ENCODE results near the gene CRADD. TPM values are rescaled to one million over a fixed set of nuclear protein-coding genes. Genes with fewer than 3 reads are reported as not detected.

Gene CRADD
- total and polyA plus RNA-seq, 2 donors (not counting 1 experiment from before 2014, with no cell fraction given): 5.8 to 15.1 TPM

DNA sequence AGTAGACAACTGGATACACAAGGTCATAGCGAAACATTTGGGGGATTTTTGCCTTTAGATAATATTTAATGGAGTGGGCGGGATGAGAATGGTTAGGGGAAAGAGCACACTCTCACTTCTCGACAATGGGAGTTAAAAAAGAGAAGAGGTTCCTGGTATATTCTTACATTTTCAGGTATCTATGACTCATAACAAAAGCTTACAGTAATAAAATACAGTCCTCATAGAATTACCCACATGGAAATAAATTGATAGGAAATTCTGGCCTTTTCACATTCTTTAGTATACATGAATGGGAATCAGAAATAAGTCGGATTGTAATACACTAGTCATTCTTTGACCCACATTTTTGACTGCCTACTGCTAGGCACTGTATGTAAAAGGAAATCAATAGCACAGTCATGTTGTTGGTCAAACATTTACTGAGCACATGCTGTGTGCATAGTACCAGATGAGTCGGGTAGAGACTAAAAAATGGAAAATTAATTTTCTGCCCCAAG, 8.2 kb upstream of the CRADD start:
- Mint-ChIP-seq H3K27me3 (peaks cover 7% of the 10 kb centered on the region), H3K9me3 (ENCODE audit: insufficient read depth) (no peaks in the 10 kb centered on the region), H3K4me1 (no peaks in the 10 kb centered on the region), H3K27ac (no peak overlapping the region), H3K4me3 (no peak overlapping the region)
- Histone ChIP-seq H3K9ac (ENCODE audit: low read length) (no peak overlapping the region), H3K4me2 (replicated peaks; ENCODE audit: low read depth, low read length, poor library complexity, severe bottlenecking) (no peak overlapping the region), H3K4me3 (ENCODE audit: control extremely low read depth in 1 of 5, extremely low read depth in 1 of 5, insufficient read depth in 1 of 5, low read depth in 2 of 5, low read length in 4 of 5) (no peak overlapping the region), H3K27ac (ENCODE audit: low read length in 2 of 2) (no peak overlapping the region), H3K79me2 (ENCODE audit: control insufficient read depth, insufficient read depth, low read length) (no peaks in the 10 kb centered on the region), H4K20me1 (ENCODE audit: control insufficient read depth, insufficient read depth, low read length, poor library complexity, severe bottlenecking) (no peaks in the 10 kb centered on the region), H3K4me1 (ENCODE audit: control insufficient read depth in 2 of 2, insufficient read depth in 2 of 2, low read length in 2 of 2) (no peaks in the 10 kb centered on the region), H3K9me3 (ENCODE audit: control extremely low read depth in 1 of 3, control insufficient read depth in 2 of 3, insufficient read depth in 1 of 3, low read length in 2 of 3) (no peaks in the 10 kb centered on the region), H3K36me3 (replicated peaks in 1 of 2; ENCODE audit: control extremely low read depth in 1 of 2, control insufficient read depth in 1 of 2, extremely low read depth in 1 of 2, insufficient read depth in 2 of 2, low read length in 1 of 2) (no peaks in the 10 kb centered on the region), H3K27me3 (replicated peaks in 1 of 4; ENCODE audit: control extremely low read depth in 1 of 4, control insufficient read depth in 3 of 4, insufficient read depth in 4 of 4, low read length in 3 of 4) (peaks cover 0 to 2% (median 0%) of the 10 kb centered on the region in 4 experiments), H2AFZ (ENCODE audit: insufficient read depth, low read depth, low read length, poor library complexity, severe bottlenecking) (no peak overlapping the region)
- ChIA-PET CTCF (no interaction called here), POLR2A (no interaction called here)
- intact Hi-C loops (cut with micrococcal nuclease): no loop called here
- ATAC-seq (ENCODE audit: low read depth): no peak
- TF ChIP-seq EZH2 (IDR thresholded peaks at IDR 0.05; ENCODE audit: borderline replicate concordance, insufficient read depth, low read depth, low read length, poor library complexity, severe bottlenecking): no peak
- TF ChIP-seq, protein P1, sequence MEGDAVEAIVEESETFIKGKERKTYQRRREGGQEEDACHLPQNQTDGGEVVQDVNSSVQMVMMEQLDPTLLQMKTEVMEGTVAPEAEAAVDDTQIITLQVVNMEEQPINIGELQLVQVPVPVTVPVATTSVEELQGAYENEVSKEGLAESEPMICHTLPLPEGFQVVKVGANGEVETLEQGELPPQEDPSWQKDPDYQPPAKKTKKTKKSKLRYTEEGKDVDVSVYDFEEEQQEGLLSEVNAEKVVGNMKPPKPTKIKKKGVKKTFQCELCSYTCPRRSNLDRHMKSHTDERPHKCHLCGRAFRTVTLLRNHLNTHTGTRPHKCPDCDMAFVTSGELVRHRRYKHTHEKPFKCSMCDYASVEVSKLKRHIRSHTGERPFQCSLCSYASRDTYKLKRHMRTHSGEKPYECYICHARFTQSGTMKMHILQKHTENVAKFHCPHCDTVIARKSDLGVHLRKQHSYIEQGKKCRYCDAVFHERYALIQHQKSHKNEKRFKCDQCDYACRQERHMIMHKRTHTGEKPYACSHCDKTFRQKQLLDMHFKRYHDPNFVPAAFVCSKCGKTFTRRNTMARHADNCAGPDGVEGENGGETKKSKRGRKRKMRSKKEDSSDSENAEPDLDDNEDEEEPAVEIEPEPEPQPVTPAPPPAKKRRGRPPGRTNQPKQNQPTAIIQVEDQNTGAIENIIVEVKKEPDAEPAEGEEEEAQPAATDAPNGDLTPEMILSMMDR (IDR thresholded peaks at IDR 0.05): no peak
- WGBS (ENCODE audit: insufficient coverage): 67% methylated on average over 1 of the region's 5 CpGs
- no peak for DNase-seq

DNA sequence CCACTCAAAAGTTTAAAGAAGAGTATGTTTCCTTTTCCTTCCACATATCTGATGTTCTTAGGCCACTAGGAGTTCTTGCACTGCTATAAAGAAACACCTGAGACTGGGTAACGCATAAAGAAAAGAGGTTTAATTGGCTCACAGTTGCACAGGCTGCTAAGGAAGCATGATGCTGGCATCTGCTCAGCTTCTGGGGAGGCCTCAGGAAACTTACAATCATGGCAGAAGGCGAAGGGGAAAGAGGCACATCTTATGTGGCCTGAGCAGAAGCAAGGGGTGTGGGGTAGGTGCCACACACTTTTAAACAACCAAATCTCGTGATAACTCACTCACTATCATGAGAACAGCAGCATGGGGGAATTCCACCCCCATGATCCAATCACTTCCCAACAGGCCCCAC, 7.7 kb upstream of the CRADD start:
- H3K9me3 ChIP-seq (ENCODE audit: control extremely low read depth in 1 of 3, control insufficient read depth in 2 of 3, insufficient read depth in 1 of 3, low read length in 2 of 3): no peaks in the 10 kb centered on the region
- H3K27ac ChIP-seq (ENCODE audit: low read length in 2 of 2): no peak overlapping the region
- ChIA-PET POLR2A (no interaction called here), CTCF (no interaction called here)
- H3K9ac ChIP-seq (ENCODE audit: low read length): no peak overlapping the region
- intact Hi-C loops (cut with micrococcal nuclease): no loop called here
- Mint-ChIP-seq H3K4me1 (no peaks in the 10 kb centered on the region), H3K4me3 (no peak overlapping the region), H3K27ac (no peak overlapping the region), H3K9me3 (ENCODE audit: insufficient read depth) (no peaks in the 10 kb centered on the region), H3K27me3 (peaks cover 12% of the 10 kb centered on the region)
- no peak for DNase-seq
- no peak overlapping the region for H3K4me2 ChIP-seq (replicated peaks; ENCODE audit: low read depth, low read length, poor library complexity, severe bottlenecking)
- no peaks in the 10 kb centered on the region for H3K36me3 ChIP-seq (replicated peaks in 1 of 2; ENCODE audit: control extremely low read depth in 1 of 2, control insufficient read depth in 1 of 2, extremely low read depth in 1 of 2, insufficient read depth in 2 of 2, low read length in 1 of 2)
- H2AFZ ChIP-seq (ENCODE audit: insufficient read depth, low read depth, low read length, poor library complexity, severe bottlenecking): no peak overlapping the region
- no peak for TF ChIP-seq EZH2 (IDR thresholded peaks at IDR 0.05; ENCODE audit: borderline replicate concordance, insufficient read depth, low read depth, low read length, poor library complexity, severe bottlenecking)
- TF ChIP-seq, protein P1 (IDR thresholded peaks at IDR 0.05): no peak
- no peaks in the 10 kb centered on the region for H3K4me1 ChIP-seq (ENCODE audit: control insufficient read depth in 2 of 2, insufficient read depth in 2 of 2, low read length in 2 of 2)
- no peak for ATAC-seq (ENCODE audit: low read depth)
- 82% methylated on average over 1 of the region's 3 CpGs for WGBS (ENCODE audit: insufficient coverage)
- H4K20me1 ChIP-seq (ENCODE audit: control insufficient read depth, insufficient read depth, low read length, poor library complexity, severe bottlenecking): no peaks in the 10 kb centered on the region
- no peak overlapping the region for H3K4me3 ChIP-seq (ENCODE audit: control extremely low read depth in 1 of 5, extremely low read depth in 1 of 5, insufficient read depth in 1 of 5, low read depth in 2 of 5, low read length in 4 of 5)
- H3K27me3 ChIP-seq (replicated peaks in 1 of 4; ENCODE audit: control extremely low read depth in 1 of 4, control insufficient read depth in 3 of 4, insufficient read depth in 4 of 4, low read length in 3 of 4): peaks cover 0 to 5% (median 0%) of the 10 kb centered on the region in 4 experiments
- no peaks in the 10 kb centered on the region for H3K79me2 ChIP-seq (ENCODE audit: control insufficient read depth, insufficient read depth, low read length)
